Gastroesophageal sphincter (tissue), 3 donors: ENCODE results near the gene KRTAP2-2.

Experiments used
- EP300 ChIP-seq: sonication (generic); formaldehyde crosslinking; IDR thresholded peaks from one replicate; pipeline ENCODE4 v1.6.1; 2017; ENCODE audit warnings: antibody characterized with exemption, mild to moderate bottlenecking
- TF ChIP-seq, protein P1 (sequence below), 4 experiments: fragments of 200-600 bp in 2 of 4; fragments of 450-650 bp in 2 of 4; sonication (generic) in 1 of 4; IDR thresholded peaks; one replicate each; pipeline ENCODE4 v1.5.1; 2017 to 2019; ENCODE audit warnings: antibody characterized with exemption in 4 of 4, mild to moderate bottlenecking in 2 of 4, moderate library complexity in 2 of 4

DNA sequence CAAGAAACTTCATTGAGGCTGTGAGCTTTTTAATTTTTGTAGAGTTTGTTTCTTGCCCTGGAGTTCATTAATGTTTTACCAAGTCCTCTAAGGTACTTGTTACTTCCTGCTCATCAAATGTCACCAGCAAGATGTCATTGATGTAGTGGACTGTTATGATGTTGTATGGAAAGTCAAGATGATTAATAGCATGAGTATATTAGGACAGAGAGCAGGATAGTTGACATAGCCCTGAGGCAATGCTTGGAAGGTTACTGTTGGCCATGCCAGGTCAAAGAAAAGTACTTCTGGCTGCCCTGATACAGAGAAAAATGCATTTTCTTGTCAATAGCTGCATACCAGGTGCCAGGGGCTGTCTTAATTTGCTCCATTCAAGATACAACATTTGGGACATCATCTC, 34.7 kb downstream of the KRTAP2-2 start:
- TF ChIP-seq, protein P1, sequence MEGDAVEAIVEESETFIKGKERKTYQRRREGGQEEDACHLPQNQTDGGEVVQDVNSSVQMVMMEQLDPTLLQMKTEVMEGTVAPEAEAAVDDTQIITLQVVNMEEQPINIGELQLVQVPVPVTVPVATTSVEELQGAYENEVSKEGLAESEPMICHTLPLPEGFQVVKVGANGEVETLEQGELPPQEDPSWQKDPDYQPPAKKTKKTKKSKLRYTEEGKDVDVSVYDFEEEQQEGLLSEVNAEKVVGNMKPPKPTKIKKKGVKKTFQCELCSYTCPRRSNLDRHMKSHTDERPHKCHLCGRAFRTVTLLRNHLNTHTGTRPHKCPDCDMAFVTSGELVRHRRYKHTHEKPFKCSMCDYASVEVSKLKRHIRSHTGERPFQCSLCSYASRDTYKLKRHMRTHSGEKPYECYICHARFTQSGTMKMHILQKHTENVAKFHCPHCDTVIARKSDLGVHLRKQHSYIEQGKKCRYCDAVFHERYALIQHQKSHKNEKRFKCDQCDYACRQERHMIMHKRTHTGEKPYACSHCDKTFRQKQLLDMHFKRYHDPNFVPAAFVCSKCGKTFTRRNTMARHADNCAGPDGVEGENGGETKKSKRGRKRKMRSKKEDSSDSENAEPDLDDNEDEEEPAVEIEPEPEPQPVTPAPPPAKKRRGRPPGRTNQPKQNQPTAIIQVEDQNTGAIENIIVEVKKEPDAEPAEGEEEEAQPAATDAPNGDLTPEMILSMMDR (IDR thresholded peaks at IDR 0.05), result no peak
- TF ChIP-seq EP300, result no peak
